HepG2 (cell line): ENCODE measurements around the gene OR2F2. TPM values are rescaled to one million over a fixed set of nuclear protein-coding genes. Genes with fewer than 3 reads are reported as not detected.

Experiments used
- ATAD3A ChIP-seq: sonication (generic); formaldehyde crosslinking; IDR thresholded peaks from 2 replicates; pipeline ENCODE4 v1.4.0; 2020; ENCODE audit warnings: missing genetic modification reagents
- CCDC6 ChIP-seq: sonication (generic); formaldehyde crosslinking; IDR thresholded peaks from 2 replicates; pipeline ENCODE4 v1.8.1; 2022; ENCODE audit warnings: mild to moderate bottlenecking, missing genetic modification reagents, moderate library complexity
- EZH2 ChIP-seq: conservative IDR thresholded peaks from 2 replicates; pipeline ENCODE4 v1.6.1; 2012; ENCODE audit warnings: mild to moderate bottlenecking, low read depth, low read length, moderate library complexity
- GRHL1 ChIP-seq: sonication (generic); formaldehyde crosslinking; conservative IDR thresholded peaks from 2 replicates; pipeline ENCODE4 v1.8.0; 2022; ENCODE audit warnings: missing genetic modification reagents
- GTF2F1 ChIP-seq: fragments of 150-350 bp; IDR thresholded peaks from 2 replicates; pipeline ENCODE4 v1.6.1; 2014; ENCODE audit warnings: low read length
- HNRNPK ChIP-seq: fragments of 200-400 bp; formaldehyde crosslinking; IDR thresholded peaks from 2 replicates; pipeline ENCODE4 v1.6.1; 2018; ENCODE audit warnings: low read length, low read depth, moderate library complexity, mild to moderate bottlenecking; ENCODE audit not compliant: poor library complexity, severe bottlenecking
- KDM1A ChIP-seq: IDR thresholded peaks from 2 replicates; pipeline ENCODE4 v1.6.1; 2016; ENCODE audit warnings: missing compliant biosample characterization
- NCOA1 ChIP-seq: sonication (generic); formaldehyde crosslinking; IDR thresholded peaks from 2 replicates; pipeline ENCODE4 v1.9.0; 2021; ENCODE audit warnings: missing genetic modification reagents
- NR2F1 ChIP-seq, 2 experiments: fragments of 450-650 bp in 1 of 2; formaldehyde crosslinking in 1 of 2; IDR thresholded peaks; 2 replicates each; pipeline versions ENCODE4 v1.5.0 to v1.6.1; 2016 to 2020; ENCODE audit warnings: mild to moderate bottlenecking in 1 of 2, missing compliant biosample characterization in 1 of 2, missing genetic modification reagents in 1 of 2, moderate library complexity in 1 of 2
- POLR2AphosphoS5 ChIP-seq: IDR thresholded peaks from 2 replicates; pipeline ENCODE4 v1.6.1; 2012; ENCODE audit warnings: low read depth, low read length
- RFXAP ChIP-seq: sonication (generic); formaldehyde crosslinking; IDR thresholded peaks from 2 replicates; pipeline ENCODE4 v1.4.0; 2020; ENCODE audit warnings: missing genetic modification reagents, borderline replicate concordance
- SMARCE1 ChIP-seq: fragments of 450-650 bp; IDR thresholded peaks from 2 replicates; pipeline ENCODE4 v1.6.1; 2017; ENCODE audit warnings: borderline replicate concordance
- ZBTB14 ChIP-seq: sonication (generic); formaldehyde crosslinking; IDR thresholded peaks from 2 replicates; pipeline ENCODE4 v1.4.0; 2020; ENCODE audit warnings: missing genetic modification reagents
- ZNF142 ChIP-seq: sonication (generic); formaldehyde crosslinking; IDR thresholded peaks from 2 replicates; pipeline ENCODE4 v1.4.0; 2020; ENCODE audit warnings: missing genetic modification reagents
- ZNF441 ChIP-seq: sonication (generic); formaldehyde crosslinking; IDR thresholded peaks from 2 replicates; pipeline ENCODE4 v1.7.0; 2021; ENCODE audit warnings: missing genetic modification reagents, borderline replicate concordance
- ZNF446 ChIP-seq: sonication (generic); formaldehyde crosslinking; IDR thresholded peaks from 2 replicates; pipeline ENCODE4 v1.5.0; 2020; ENCODE audit warnings: mild to moderate bottlenecking, missing genetic modification reagents
- ZNF614 ChIP-seq: IDR thresholded peaks from 2 replicates; pipeline ENCODE4 v1.6.1; 2018; ENCODE audit warnings: missing biosample characterization, missing genetic modification reagents, inconsistent platforms, borderline replicate concordance
- ZNF770 ChIP-seq: sonication (generic); formaldehyde crosslinking; IDR thresholded peaks from 2 replicates; pipeline ENCODE4 v1.5.0; 2020; ENCODE audit warnings: mild to moderate bottlenecking, missing genetic modification reagents
- ZNF816 ChIP-seq: sonication (generic); formaldehyde crosslinking; IDR thresholded peaks from 2 replicates; pipeline ENCODE4 v1.8.0; 2022; ENCODE audit warnings: missing genetic modification reagents, mild to moderate bottlenecking, borderline replicate concordance
- polyA plus RNA-seq, 8 experiments: library from polyadenylated mRNA; depleted of rRNA in 3 of 8; stranded (reverse) in 7 of 8; unstranded in 1 of 8; fragments of >200 nt; fragmentation: Illumina TruSeq in 4 of 8; extraction: Trizol in 4 of 8; gene quantifications; 2 replicates each; pipeline versions ENCODE4 v1.2.1 to v1.2.3, GENCODE V29; 2011 to 2016; ENCODE audit warnings: low read depth in 4 of 8, missing spikeins in 1 of 8, mixed read lengths in 1 of 8; ENCODE audit not compliant: insufficient read depth in 1 of 8
- total RNA-seq, 5 experiments: library from RNA; depleted of rRNA; stranded (reverse); fragments of >200 nt; fragmentation: Illumina TruSeq; extraction: Trizol; gene quantifications; 2 replicates each; pipeline ENCODE4 v1.2.3, GENCODE V29; 2016; ENCODE audit warnings: low read depth in 1 of 5

OR2F2 gene
- total and polyA plus RNA-seq, 2 of the 13 experiments (the other 11 are each of a cell fraction or from before 2014, with no cell fraction given): 0.13 TPM; not detected in 1

GRCh38 chr7:143900230-143900766 lies 34.7 kb upstream of the OR2F2 start (continued):
- no peak for TF ChIP-seq ZNF441 (CRISPR knock-in tag)
- TF ChIP-seq NR2F1 (CRISPR knock-in tag; IDR thresholded peaks at IDR 0.05): peak; percentile 91 to 95
- TF ChIP-seq RFXAP: no peak
- no peak for TF ChIP-seq HNRNPK
- no peak for TF ChIP-seq ZBTB14 (CRISPR knock-in tag)
- TF ChIP-seq SMARCE1: no peak
- TF ChIP-seq CCDC6 (CRISPR knock-in tag): peak; percentile 58; the same call in 1 of the 2 replicates
- TF ChIP-seq ZNF816 (CRISPR knock-in tag): no peak
- no peak for TF ChIP-seq ZNF446 (CRISPR knock-in tag)
- peak; percentile 59 for TF ChIP-seq POLR2AphosphoS5
- TF ChIP-seq NCOA1 (CRISPR knock-in tag): 0 out of 2 replicates have a peak, but pooled peaks have one; percentile 52
- no peak for TF ChIP-seq GTF2F1
- TF ChIP-seq ZNF142: no peak
- TF ChIP-seq GRHL1 (CRISPR knock-in tag): no peak
- no peak for TF ChIP-seq ATAD3A (CRISPR knock-in tag)
- TF ChIP-seq ZNF614: peak; percentile 64; the same call in 1 of the 2 replicates
- TF ChIP-seq ZNF770 (CRISPR knock-in tag): peak; percentile 46
- TF ChIP-seq KDM1A (CRISPR knock-in tag): 0 out of 2 replicates have a peak, but pooled peaks have one; percentile 12
- TF ChIP-seq EZH2: no peak
